ENCODE results near the gene WBP2NL.
"Not testable (repeated sequence)": the region's sequence is repeated elsewhere in the genome, so short reads cannot be mapped to it uniquely, and the experiment has no call there.

DNA sequence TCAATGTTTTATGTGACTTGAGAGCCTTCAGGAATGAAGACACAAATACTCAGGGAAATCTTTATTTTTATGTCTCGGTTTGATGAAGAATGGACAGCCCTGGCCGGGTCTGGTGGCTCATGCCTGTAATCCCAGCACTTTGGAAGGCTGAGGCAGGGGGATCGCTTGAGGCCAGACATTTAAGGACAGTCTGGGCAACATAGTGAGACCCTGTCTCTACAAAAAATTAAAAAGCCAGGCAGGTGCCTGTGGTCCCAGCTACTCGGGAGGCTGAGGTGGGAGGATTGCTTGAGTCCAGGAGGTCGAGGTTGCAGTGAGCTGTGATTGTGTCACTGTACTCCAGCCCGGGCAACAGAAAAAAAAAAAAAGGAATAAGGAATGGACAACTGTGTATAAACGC, 72.9 kb downstream of the WBP2NL start:
- TF ChIP-seq, protein P1, sequence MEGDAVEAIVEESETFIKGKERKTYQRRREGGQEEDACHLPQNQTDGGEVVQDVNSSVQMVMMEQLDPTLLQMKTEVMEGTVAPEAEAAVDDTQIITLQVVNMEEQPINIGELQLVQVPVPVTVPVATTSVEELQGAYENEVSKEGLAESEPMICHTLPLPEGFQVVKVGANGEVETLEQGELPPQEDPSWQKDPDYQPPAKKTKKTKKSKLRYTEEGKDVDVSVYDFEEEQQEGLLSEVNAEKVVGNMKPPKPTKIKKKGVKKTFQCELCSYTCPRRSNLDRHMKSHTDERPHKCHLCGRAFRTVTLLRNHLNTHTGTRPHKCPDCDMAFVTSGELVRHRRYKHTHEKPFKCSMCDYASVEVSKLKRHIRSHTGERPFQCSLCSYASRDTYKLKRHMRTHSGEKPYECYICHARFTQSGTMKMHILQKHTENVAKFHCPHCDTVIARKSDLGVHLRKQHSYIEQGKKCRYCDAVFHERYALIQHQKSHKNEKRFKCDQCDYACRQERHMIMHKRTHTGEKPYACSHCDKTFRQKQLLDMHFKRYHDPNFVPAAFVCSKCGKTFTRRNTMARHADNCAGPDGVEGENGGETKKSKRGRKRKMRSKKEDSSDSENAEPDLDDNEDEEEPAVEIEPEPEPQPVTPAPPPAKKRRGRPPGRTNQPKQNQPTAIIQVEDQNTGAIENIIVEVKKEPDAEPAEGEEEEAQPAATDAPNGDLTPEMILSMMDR (IDR thresholded peaks at IDR 0.05; ENCODE audit: low read depth, low read length, poor library complexity, severe bottlenecking): not testable (repeated sequence)
- not testable (repeated sequence) for TF ChIP-seq EZH2phosphoT487 (IDR thresholded peaks at IDR 0.05; ENCODE audit: borderline replicate concordance, low read length)
